OCI-LY1 (cell line): ENCODE results near the gene FHL2.

ENCODE experiments used
- H2AFZ ChIP-seq: fragments of 200-600 bp; sonication (generic), shearing (Covaris generic); 2 replicates; pipeline ENCODE4 v1.6.0; 2014; ENCODE audit warnings: antibody characterized with exemption, mild to moderate bottlenecking, low read length
- H3F3A ChIP-seq: fragments of 200-600 bp; sonication (generic), shearing (Covaris generic); 2 replicates; pipeline ENCODE4 v1.6.0; 2014; ENCODE audit warnings: mild to moderate bottlenecking, antibody characterized with exemption, low read length, moderate library complexity; ENCODE audit not compliant: insufficient read depth
- H3K27ac ChIP-seq: fragments of 200-600 bp; sonication (generic); 2 replicates; pipeline ENCODE4 v1.5.1; 2014; ENCODE audit warnings: low read length, mixed run types, mild to moderate bottlenecking, low read depth; ENCODE audit not compliant: poor library complexity, severe bottlenecking
- H3K27me3 ChIP-seq: fragments of 200-600 bp; sonication (generic); 2 replicates; pipeline ENCODE4 v1.6.0; 2014; ENCODE audit warnings: antibody characterized with exemption, mild to moderate bottlenecking, low read length, moderate library complexity; ENCODE audit not compliant: insufficient read depth
- H3K36me3 ChIP-seq: fragments of 200-600 bp; sonication (generic); 2 replicates; pipeline ENCODE4 v1.6.1; 2014; ENCODE audit warnings: mild to moderate bottlenecking, antibody characterized with exemption, low read length, moderate library complexity, mixed read lengths; ENCODE audit not compliant: insufficient read depth
- H3K4me1 ChIP-seq: fragments of 200-600 bp; sonication (generic); 2 replicates; pipeline ENCODE4 v1.5.1; 2014; ENCODE audit warnings: mild to moderate bottlenecking, low read length, moderate library complexity; ENCODE audit not compliant: insufficient read depth, severe bottlenecking
- H3K4me2 ChIP-seq: fragments of 200-600 bp; sonication (generic), shearing (Covaris generic); 2 replicates; pipeline ENCODE4 v1.6.1; 2014; ENCODE audit warnings: low read length
- H3K4me3 ChIP-seq: fragments of 200-600 bp; sonication (generic); 2 replicates; pipeline ENCODE4 v1.5.1; 2014; ENCODE audit warnings: low read length, low read depth, mild to moderate bottlenecking, mixed read lengths; ENCODE audit not compliant: poor library complexity, severe bottlenecking
- H3K79me2 ChIP-seq: fragments of 200-600 bp; shearing (Covaris generic); 2 replicates; pipeline ENCODE4 v1.6.1; 2016; ENCODE audit warnings: mixed run types, low read length, mixed read lengths; ENCODE audit not compliant: insufficient read depth
- H3K9ac ChIP-seq: fragments of 200-600 bp; sonication (generic), shearing (Covaris generic); 2 replicates; pipeline ENCODE4 v1.6.1; 2014; ENCODE audit warnings: mild to moderate bottlenecking, low read length, mixed read lengths
- H3K9me2 ChIP-seq: fragments of 200-600 bp; sonication (generic), shearing (Covaris generic); 2 replicates; pipeline ENCODE4 v1.6.1; 2014; ENCODE audit warnings: low read depth, mild to moderate bottlenecking, low read length, mixed read lengths
- H3K9me3 ChIP-seq: fragments of 200-600 bp; shearing (Covaris generic); 2 replicates; pipeline ENCODE4 v1.6.1; 2014; ENCODE audit warnings: low read length, mixed read lengths
- H4K20me1 ChIP-seq: fragments of 200-600 bp; sonication (generic), shearing (Covaris generic); 2 replicates; pipeline ENCODE4 v1.6.0; 2016; ENCODE audit warnings: mild to moderate bottlenecking, low read length; ENCODE audit not compliant: insufficient read depth
- CTCF ChIP-seq: fragments of 200-600 bp; sonication (generic), shearing (Covaris generic); IDR thresholded peaks from 2 replicates; pipeline ENCODE4 v1.5.1; 2017; ENCODE audit warnings: mild to moderate bottlenecking, antibody characterized with exemption, low read length, moderate library complexity, mixed read lengths
- EZH2 ChIP-seq: fragments of 200-600 bp; sonication (generic), shearing (Covaris generic); IDR thresholded peaks from 2 replicates; pipeline ENCODE4 v1.8.0; 2017; ENCODE audit warnings: borderline replicate concordance, mixed run types, mild to moderate bottlenecking, antibody characterized with exemption, low read length, moderate library complexity, mixed read lengths

Gene FHL2

DNA sequence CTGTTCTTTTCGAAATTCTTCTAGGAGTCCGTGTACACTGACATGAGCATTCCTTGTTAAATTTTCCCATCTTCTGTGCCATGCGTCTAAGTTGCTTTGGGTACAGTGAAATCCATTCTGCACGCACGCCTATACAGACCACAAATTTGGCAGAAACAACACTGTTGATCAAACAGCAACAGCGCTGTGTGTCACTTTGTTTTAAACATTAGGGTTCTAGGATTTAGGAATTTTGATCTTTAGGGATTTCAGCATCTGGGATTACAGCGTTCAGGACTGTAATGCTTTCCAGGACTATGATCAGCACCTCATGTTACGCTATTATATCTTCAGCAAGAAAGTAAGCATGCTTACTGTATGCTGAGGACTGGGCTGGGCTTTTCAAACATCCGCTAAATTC is 47.1 kb upstream of the FHL2 start:
- H3K4me2 ChIP-seq, result no peak overlapping the region
- no peak overlapping the region for H2AFZ ChIP-seq
- H4K20me1 ChIP-seq, result no peaks in the 10 kb centered on the region
- TF ChIP-seq EZH2 (no peak), CTCF (no peak)
- H3K9ac ChIP-seq, result no peak overlapping the region
- H3K27me3 ChIP-seq, result no peaks in the 10 kb centered on the region; the same call in 1 of the 2 replicates
- no peaks in the 10 kb centered on the region for H3K9me2 ChIP-seq
- H3K9me3 ChIP-seq, result no peaks in the 10 kb centered on the region
- H3K79me2 ChIP-seq, result no peaks in the 10 kb centered on the region
- no peak overlapping the region for H3K4me3 ChIP-seq
- no peak overlapping the region for H3K27ac ChIP-seq
- H3F3A ChIP-seq, result no peaks in the 10 kb centered on the region
- no peaks in the 10 kb centered on the region for H3K4me1 ChIP-seq
- H3K36me3 ChIP-seq, result no peaks in the 10 kb centered on the region

- Histone ChIP-seq H3K4me1 (no peaks in the 10 kb centered on the region), H3K79me2 (no peaks in the 10 kb centered on the region)
Observed at GRCh38 chr2:105445498-105445897, 46.6 kb upstream of the FHL2 start.

DNA sequence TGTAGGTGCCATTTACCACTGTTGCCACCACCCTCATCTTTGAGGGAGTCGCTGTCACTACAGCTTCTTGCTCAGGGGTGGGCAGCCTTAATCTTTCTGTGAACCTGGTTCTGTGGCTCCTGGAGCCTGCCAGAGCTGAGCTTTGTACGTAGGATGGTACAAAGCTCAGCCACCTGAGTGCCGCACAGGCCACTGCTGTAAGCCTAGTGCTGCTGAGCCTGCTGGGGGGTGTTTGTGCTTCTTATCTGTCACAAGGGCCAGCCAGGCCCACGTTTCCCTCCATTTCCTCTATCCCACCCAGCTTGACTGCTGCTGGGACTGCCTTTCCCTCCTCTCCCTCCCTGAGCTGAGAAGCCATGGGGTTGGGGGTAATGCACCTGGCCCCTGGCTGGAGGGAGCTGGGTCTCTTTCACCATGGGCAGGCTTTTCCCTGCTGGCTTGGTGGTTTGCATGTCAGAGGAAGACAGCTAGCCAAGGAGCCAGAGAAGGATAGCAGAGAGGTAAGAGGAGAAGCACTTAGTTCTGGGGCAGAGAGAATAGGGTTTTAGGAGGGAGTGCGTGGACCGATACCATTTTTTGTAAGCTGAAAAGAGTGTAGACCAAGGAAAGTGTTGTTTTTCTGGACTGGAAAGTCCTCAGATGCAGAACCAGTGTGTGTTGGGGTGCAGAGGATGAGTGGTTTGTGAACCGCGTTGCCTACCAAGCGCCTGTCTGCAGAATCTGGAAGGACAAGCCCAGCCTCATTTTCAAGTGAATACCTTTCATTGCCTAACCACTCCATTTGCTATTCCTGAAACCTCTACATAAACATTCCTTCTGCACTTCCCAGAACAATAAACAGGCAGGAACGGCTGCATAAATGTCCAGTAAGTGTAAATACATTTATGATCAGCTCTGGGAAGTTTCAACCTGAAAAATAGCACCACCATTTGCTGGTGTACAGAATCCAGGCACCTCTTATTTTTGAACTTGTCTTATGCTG is 45.1 kb upstream of the FHL2 start:
- Histone ChIP-seq H3K36me3 (no peaks in the 10 kb centered on the region), H3K4me2 (no peak overlapping the region), H3K4me3 (no peak overlapping the region), H3K27me3 (no peaks in the 10 kb centered on the region; the same call in 1 of the 2 replicates), H3K9me2 (no peaks in the 10 kb centered on the region), H3K9me3 (no peaks in the 10 kb centered on the region), H2AFZ (no peak overlapping the region), H3K9ac (no peak overlapping the region), H3F3A (no peaks in the 10 kb centered on the region), H3K79me2 (no peaks in the 10 kb centered on the region), H4K20me1 (no peaks in the 10 kb centered on the region), H3K27ac (no peak overlapping the region), H3K4me1 (no peaks in the 10 kb centered on the region)
- no peak for TF ChIP-seq EZH2
- TF ChIP-seq CTCF, result no peak

More at GRCh38 chr2:105445498-105445897, 46.6 kb upstream of the FHL2 start:
- Histone ChIP-seq H3K9ac (no peak overlapping the region), H3K9me3 (no peaks in the 10 kb centered on the region), H3K4me3 (no peak overlapping the region), H3F3A (no peaks in the 10 kb centered on the region), H3K27ac (no peak overlapping the region), H4K20me1 (no peaks in the 10 kb centered on the region), H3K27me3 (no peaks in the 10 kb centered on the region; the same call in 1 of the 2 replicates), H3K9me2 (no peaks in the 10 kb centered on the region), H2AFZ (no peak overlapping the region), H3K4me2 (no peak overlapping the region), H3K36me3 (no peaks in the 10 kb centered on the region)
- TF ChIP-seq CTCF (no peak), EZH2 (no peak)
